CD14-positive monocyte (primary cell): Measurements from ENCODE around the gene FLOT1. TPM values are rescaled to one million over a fixed set of nuclear protein-coding genes. Genes with fewer than 3 reads are reported as not detected.

Experiments used
- DNase-seq, 3 donors: peaks; one replicate each; pipeline ENCODE4 v3.0.0-alpha.2; 2011 to 2022
- H2AFZ ChIP-seq: 2 replicates; pipeline ENCODE4 v1.6.0; 2012; ENCODE audit warnings: mild to moderate bottlenecking, low read depth, low read length, inconsistent platforms; ENCODE audit not compliant: insufficient read depth, poor library complexity, severe bottlenecking
- H3K27ac ChIP-seq, 2 donors: 1 replicate in 1 of 2; 2 replicates in 1 of 2; pipeline ENCODE4 v1.5.1; 2012 to 2013; ENCODE audit warnings: low read length in 2 of 2, control low read depth in 1 of 2, inconsistent platforms in 1 of 2, low read depth in 1 of 2, mild to moderate bottlenecking in 1 of 2
- H3K27me3 ChIP-seq, 2 donors: one replicate each; pipeline versions ENCODE4 v1.6.0 to v1.6.1; 2011 to 2013; ENCODE audit warnings: low read length in 2 of 2; ENCODE audit not compliant: control insufficient read depth in 2 of 2, insufficient read depth in 2 of 2
- H3K36me3 ChIP-seq, 2 donors: replicated peaks in 1 of 2; 1 replicate in 1 of 2; 2 replicates in 1 of 2; pipeline versions ENCODE4 v1.5.1 to v1.6.1; 2012 to 2013; ENCODE audit warnings: low read length in 2 of 2, control low read depth in 1 of 2, inconsistent platforms in 1 of 2, mild to moderate bottlenecking in 1 of 2; ENCODE audit not compliant: insufficient read depth in 2 of 2, control insufficient read depth in 1 of 2
- H3K4me1 ChIP-seq, 2 donors: 1 replicate in 1 of 2; 2 replicates in 1 of 2; pipeline versions ENCODE4 v1.5.1 to v1.6.1; 2012 to 2013; ENCODE audit warnings: low read length in 2 of 2, control low read depth in 1 of 2, inconsistent platforms in 1 of 2, mild to moderate bottlenecking in 1 of 2, moderate library complexity in 1 of 2; ENCODE audit not compliant: insufficient read depth in 2 of 2, control insufficient read depth in 1 of 2
- H3K4me2 ChIP-seq: replicated peaks from 2 replicates; pipeline ENCODE3; 2012; ENCODE audit warnings: low read length, moderate library complexity, mild to moderate bottlenecking; ENCODE audit not compliant: poor library complexity, severe bottlenecking; ENCODE audit errors: extremely low read depth
- H3K4me3 ChIP-seq, 3 experiments: fragments of 200-600 bp in 1 of 3; sonication (generic) in 1 of 3; replicated peaks in 1 of 3; 1 replicate in 2 of 3; 2 replicates in 1 of 3; pipeline ENCODE4 v1.5.1; 2011 to 2013; ENCODE audit warnings: low read length in 3 of 3, mild to moderate bottlenecking in 3 of 3, control low read depth in 2 of 3, low read depth in 2 of 3, inconsistent platforms in 1 of 3, moderate library complexity in 1 of 3
- H3K79me2 ChIP-seq: 2 replicates; pipeline ENCODE4 v1.6.0; 2012; ENCODE audit warnings: mild to moderate bottlenecking, control low read depth, inconsistent platforms, low read length, moderate library complexity; ENCODE audit not compliant: insufficient read depth
- H3K9ac ChIP-seq: 2 replicates; pipeline ENCODE4 v1.6.0; 2017; ENCODE audit warnings: low read length, mild to moderate bottlenecking; ENCODE audit not compliant: insufficient read depth, poor library complexity, severe bottlenecking
- H3K9me3 ChIP-seq, 2 donors: replicated peaks in 1 of 2; 1 replicate in 1 of 2; 2 replicates in 1 of 2; pipeline versions ENCODE4 v1.5.1 to v1.6.1; 2012 to 2013; ENCODE audit warnings: low read length in 2 of 2, control low read depth in 1 of 2; ENCODE audit not compliant: control insufficient read depth in 1 of 2, insufficient read depth in 1 of 2
- H4K20me1 ChIP-seq: 2 replicates; pipeline ENCODE4 v1.6.0; 2012; ENCODE audit warnings: mild to moderate bottlenecking, low read length, control low read depth, moderate library complexity; ENCODE audit not compliant: insufficient read depth
- H3K27ac Mint-ChIP-seq, 7 donors: one replicate each; pipeline ENCODE4 v1.8.0; 2020; ENCODE audit warnings: mild to moderate bottlenecking in 7 of 7, mixed read lengths in 7 of 7, moderate library complexity in 6 of 7, inconsistent platforms in 2 of 7
- H3K27me3 Mint-ChIP-seq, 3 donors: one replicate each; pipeline ENCODE4 v1.8.0; 2021 to 2022; ENCODE audit warnings: low read depth in 3 of 3, mild to moderate bottlenecking in 3 of 3, mixed read lengths in 3 of 3, moderate library complexity in 3 of 3, inconsistent platforms in 1 of 3
- H3K36me3 Mint-ChIP-seq, 2 donors: one replicate each; pipeline ENCODE4 v1.8.0; 2020; ENCODE audit warnings: mixed read lengths in 2 of 2, inconsistent platforms in 1 of 2, mild to moderate bottlenecking in 1 of 2
- H3K4me1 Mint-ChIP-seq: one replicate; pipeline ENCODE4 v1.8.0; 2020; ENCODE audit warnings: mild to moderate bottlenecking, mixed read lengths
- H3K4me3 Mint-ChIP-seq, 2 donors: one replicate each; pipeline ENCODE4 v1.8.0; 2020; ENCODE audit warnings: mild to moderate bottlenecking in 2 of 2, mixed read lengths in 2 of 2, moderate library complexity in 1 of 2
- H3K9me3 Mint-ChIP-seq, 7 donors: one replicate each; pipeline ENCODE4 v1.8.0; 2020 to 2022; ENCODE audit warnings: mixed read lengths in 7 of 7, mild to moderate bottlenecking in 6 of 7, moderate library complexity in 6 of 7, inconsistent platforms in 2 of 7
- CTCF ChIP-seq: fragments of 200-600 bp; IDR thresholded peaks from one replicate; pipeline ENCODE4 v1.8.0; 2022; ENCODE audit warnings: antibody characterized with exemption, mild to moderate bottlenecking
- WGBS: methylation state at CpG from one replicate; pipeline ENCODE4 v1.1.5; 2013; ENCODE audit warnings: missing lambda C conversion rate; ENCODE audit not compliant: insufficient coverage; 5-methylcytosine and 5-hydroxymethylcytosine counted together
- intact Hi-C, 2 donors: fragments of 100-400 bp; cut with micrococcal nuclease; formaldehyde crosslinking; loops; one replicate each; pipeline versions ENCODE4 v1.15.0 to v1.15.1; 2023
- polyA plus RNA-seq, 3 donors: library from polyadenylated mRNA; depleted of rRNA in 1 of 3; unstranded in 2 of 3; stranded (reverse) in 1 of 3; fragments of 300-500 nt in 2 of 3; fragments of >200 nt in 1 of 3; fragmentation: Illumina TruSeq in 2 of 3; gene quantifications; 1 replicate in 2 of 3; 2 replicates in 1 of 3; pipeline ENCODE4 v1.2.3, GENCODE V29; 2012 to 2021

FLOT1 gene
- polyA plus RNA-seq, 3 donors, result 124 to 153 (median 132) TPM

- Histone ChIP-seq H2AFZ (no peak overlapping the region), H3K4me3 (no peak overlapping the region), H3K27me3 (no peaks in the 10 kb centered on the region), H4K20me1 (no peaks in the 10 kb centered on the region), H3K27ac (no peak overlapping the region), H3K9ac (no peak overlapping the region), H3K4me2 (no peak overlapping the region), H3K4me1 (peaks cover 16 to 17% of the 10 kb centered on the region in 2 donors), H3K36me3 (peaks cover 5 to 48% of the 10 kb centered on the region in 2 donors), H3K9me3 (no peaks in the 10 kb centered on the region), H3K79me2 (no peaks in the 10 kb centered on the region)
- TF ChIP-seq CTCF, result no peak
- H3K4me1 Mint-ChIP-seq, result peaks cover 20% of the 10 kb centered on the region
- H3K9me3 Mint-ChIP-seq, result no peaks in the 10 kb centered on the region
- intact Hi-C loops, result no loop called here
- 100% methylated on average over 4 of the region's 4 CpGs for WGBS
- H3K36me3 Mint-ChIP-seq, result peaks cover 48 to 59% of the 10 kb centered on the region in 2 donors
- peaks cover 0 to 5% (median 1%) of the 10 kb centered on the region in 3 donors for H3K27me3 Mint-ChIP-seq
- peak overlapping the region in 1 of 7 donors; percentile 46 for H3K27ac Mint-ChIP-seq
- no peak for DNase-seq
- no peak overlapping the region for H3K4me3 Mint-ChIP-seq
These were observed 36.9 kb downstream of the FLOT1 start for GRCh38 chr6:30705620-30706019.

GRCh38 chr6:30703821-30704220 is 38.7 kb downstream of the FLOT1 start:
- Histone ChIP-seq H3K27ac (no peak overlapping the region), H3K4me1 (peaks cover 22 to 23% of the 10 kb centered on the region in 2 donors), H3K36me3 (peaks cover 0 to 35% of the 10 kb centered on the region in 2 donors), H3K4me3 (peak overlapping the region in 1 of 3 experiments; percentile 24), H3K4me2 (peak overlapping the region; percentile 15), H3K9ac (no peak overlapping the region), H3K9me3 (no peaks in the 10 kb centered on the region), H3K79me2 (no peaks in the 10 kb centered on the region), H4K20me1 (no peaks in the 10 kb centered on the region), H3K27me3 (no peaks in the 10 kb centered on the region), H2AFZ (peak overlapping the region; percentile 15)
- intact Hi-C loops, result no loop called here
- peaks cover 47 to 52% of the 10 kb centered on the region in 2 donors for H3K36me3 Mint-ChIP-seq
- H3K4me3 Mint-ChIP-seq, result peak overlapping the region in 1 of 2 donors; percentile 52
- 21% methylated on average over 4 of the region's 4 CpGs for WGBS
- H3K9me3 Mint-ChIP-seq, result no peaks in the 10 kb centered on the region
- TF ChIP-seq CTCF, result no peak
- DNase-seq, result peak in 2 of 3 donors; percentile 52 to 58
- peak overlapping the region in 5 of 7 donors; percentile 2 to 42 (median 26) for H3K27ac Mint-ChIP-seq
- H3K4me1 Mint-ChIP-seq, result peaks cover 25% of the 10 kb centered on the region
- H3K27me3 Mint-ChIP-seq, result peaks cover 0 to 5% (median 1%) of the 10 kb centered on the region in 3 donors
